ENCODE measurements around the gene CAMK1D.

CAMK1D gene

DNA sequence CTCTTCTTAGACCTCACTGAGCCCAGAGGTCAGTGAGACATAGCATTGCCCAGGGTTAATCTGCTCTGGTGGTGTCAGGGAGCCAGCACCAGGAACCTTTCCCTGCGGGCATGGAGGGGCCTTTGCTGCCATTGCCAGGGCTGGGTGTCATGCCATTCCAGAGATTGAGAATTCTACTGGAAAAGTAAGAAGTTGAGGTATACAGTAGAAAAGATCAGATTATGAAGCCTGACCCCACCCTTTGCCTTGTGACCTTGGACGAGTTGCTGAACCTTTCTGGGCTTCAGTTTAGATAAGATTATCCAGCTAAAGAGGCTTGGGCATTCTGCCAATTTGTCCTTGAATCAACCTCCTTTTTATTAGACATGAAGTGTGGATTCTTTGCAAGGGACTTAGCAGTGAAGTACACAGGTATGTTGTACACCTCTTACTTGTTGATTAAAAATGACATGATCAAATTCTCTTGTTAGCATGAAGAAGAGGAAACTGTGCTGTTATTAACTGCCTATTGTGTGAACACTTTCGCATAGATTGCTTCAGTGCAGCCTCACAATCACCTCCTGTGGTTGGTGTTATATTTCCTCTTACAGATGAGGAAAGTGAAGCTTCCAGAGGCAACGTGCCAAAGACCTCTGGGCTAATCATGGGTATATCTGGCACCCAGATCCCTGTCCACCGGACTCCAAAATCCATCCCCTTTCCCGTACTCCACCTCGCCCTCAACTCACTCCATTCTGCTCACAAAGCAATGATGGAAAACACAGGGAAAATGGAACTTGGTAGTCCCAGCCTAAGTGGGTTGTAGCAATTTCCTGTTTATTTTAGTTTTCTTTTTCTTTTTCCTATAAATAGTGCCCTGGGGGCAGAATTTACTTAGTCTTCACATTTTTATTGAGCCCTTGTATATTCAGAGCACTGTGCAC lies 151.3 kb downstream of the CAMK1D start:
- no peak for DNase-seq

DNA sequence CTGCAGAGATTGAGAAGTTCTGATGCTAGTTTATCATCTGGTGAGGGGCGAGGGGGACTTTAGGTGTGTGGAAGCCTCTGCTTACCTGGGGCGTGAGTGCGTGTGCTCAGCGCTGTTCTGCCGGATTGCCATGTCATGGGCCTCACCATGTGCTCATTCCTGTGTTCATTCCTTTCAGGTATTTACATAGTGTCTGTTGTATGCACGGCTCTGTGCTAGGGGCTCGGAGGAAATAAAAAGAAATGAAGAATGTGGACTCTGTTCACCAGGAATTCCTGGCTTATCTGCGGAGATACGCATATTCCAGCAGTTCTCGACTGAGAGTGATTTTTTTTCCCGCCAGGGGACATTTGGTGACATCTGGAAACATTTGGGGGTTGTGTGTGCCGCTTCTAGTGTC lies 152.0 kb downstream of the CAMK1D start:
- DNase-seq, result no peak

DNA sequence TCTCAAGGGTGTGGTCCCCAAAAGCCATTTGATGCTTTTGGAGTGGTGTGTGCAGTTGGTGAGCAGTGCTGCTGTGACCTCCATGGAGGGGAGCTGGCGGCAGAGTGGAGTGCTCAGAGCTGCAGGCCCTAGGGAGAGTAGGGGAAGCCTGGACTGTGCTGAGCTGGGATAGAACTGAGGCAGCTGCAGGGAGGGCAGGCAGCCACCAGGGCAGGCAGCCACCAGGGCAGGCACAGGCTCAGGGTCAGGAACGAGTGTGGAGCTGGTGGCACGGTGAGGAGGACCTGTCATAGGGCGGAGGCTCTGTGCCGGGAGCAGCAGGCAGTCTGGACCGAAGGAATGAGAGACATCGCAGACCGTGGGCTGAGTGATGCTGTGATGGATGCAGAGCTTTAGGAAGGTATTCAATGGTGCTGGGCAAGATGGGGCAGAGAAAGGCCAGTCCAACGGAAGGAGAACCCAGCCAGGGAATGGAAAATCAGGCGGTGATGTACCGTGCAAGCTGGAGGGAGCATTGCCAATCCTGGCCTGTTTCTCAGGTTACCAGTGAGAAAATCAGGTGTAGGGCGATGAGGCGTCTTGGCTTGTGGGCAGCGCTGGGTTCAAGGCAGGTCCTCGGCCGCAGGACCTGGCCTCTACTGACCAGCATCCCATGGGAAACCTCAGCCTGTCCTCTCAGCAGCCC lies 152.6 kb downstream of the CAMK1D start:
- no peak for DNase-seq

DNA sequence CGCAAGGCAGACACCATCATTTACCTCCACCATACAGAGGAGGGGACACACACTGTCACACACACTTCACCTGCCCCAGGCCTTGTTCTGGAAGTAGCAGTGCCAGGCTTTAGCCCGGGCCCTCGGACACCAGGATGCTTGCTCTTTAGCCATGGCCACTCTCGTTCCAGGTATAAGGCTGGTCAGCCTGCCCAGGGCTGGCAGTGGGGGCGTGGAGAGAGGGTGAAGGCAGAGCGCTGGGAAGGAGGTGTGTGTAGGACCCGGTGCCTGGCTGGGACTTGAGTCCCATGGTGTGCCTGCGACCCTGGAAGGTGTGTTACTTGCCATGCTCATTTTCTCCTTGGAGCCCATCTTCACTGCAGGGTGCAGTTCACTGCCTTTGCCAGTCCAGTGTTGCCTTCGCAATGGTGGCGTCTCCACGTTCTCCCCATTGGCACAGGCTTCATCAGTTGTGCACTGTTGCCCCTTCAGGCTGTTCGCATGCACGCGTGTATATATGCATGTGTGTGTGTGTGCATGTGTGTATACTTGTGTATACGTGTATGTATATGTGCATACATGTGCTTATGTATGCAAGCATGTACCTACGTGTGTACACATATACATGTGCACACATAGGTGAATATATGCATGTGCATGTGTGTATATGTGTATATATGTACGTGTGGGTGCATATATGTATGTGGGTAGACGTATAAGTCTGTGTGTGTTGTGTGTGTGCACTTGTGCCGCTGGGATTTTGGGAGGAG lies 153.4 kb downstream of the CAMK1D start:
- DNase-seq, result no peak

DNA sequence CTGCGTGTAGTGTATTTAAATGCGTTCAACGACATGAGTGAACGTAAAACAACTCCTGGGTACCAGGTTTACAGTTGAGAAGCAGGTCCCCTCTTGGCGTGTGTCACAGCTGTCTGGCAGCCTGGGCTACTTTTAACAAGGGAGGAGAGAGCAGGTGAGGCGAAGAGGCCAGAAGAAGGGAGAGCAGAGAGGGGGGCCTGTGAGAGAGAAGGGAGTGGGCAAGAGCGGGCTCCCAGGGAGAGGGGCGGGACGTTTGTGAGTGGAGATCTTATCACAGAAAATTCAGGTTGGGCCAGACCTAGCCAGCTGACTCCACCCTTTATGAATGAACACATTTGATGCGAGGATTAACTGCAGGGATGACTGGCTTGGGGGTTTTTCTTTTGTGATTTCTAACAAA lies 154.0 kb downstream of the CAMK1D start:
- no peak for DNase-seq

DNA sequence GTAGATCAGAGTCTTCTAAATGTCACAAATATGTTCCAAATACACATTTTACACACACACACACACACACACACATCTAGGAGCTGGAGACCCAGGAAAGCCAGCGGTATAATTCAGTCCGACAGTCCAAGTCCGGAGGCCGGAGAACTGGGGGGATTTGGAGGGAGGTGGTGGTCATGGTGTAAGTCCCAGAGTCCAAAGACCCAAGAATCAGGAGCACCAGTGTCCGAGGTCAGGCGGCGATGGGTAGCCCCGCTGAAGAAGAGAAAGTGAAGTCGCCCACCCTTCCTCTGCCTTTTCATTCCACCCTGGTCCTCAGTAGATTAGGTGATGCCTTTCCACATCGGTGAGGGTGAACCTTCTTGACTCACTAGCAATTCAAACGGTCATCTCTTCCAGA lies 154.8 kb downstream of the CAMK1D start:
- no peak for DNase-seq

DNA sequence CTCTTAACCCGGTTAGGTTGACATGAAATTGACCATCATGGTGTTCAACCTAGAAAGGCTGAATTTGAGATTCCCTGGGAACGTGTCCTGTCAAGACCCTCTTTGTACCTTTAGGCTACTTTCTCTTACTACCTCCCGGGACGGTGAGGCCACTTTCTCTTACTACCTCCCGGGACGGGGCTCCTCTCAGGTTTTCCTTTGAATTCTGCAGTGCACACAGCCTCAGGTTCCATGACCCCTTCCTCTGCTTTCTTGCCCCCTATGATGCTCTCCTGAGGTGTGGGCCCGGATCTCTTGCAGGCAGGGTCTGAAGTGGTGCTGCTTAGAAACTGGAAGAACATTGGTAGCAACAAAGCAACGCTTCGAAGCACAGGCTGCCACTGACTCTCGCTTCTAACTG lies 155.3 kb downstream of the CAMK1D start:
- DNase-seq, result no peak

DNA sequence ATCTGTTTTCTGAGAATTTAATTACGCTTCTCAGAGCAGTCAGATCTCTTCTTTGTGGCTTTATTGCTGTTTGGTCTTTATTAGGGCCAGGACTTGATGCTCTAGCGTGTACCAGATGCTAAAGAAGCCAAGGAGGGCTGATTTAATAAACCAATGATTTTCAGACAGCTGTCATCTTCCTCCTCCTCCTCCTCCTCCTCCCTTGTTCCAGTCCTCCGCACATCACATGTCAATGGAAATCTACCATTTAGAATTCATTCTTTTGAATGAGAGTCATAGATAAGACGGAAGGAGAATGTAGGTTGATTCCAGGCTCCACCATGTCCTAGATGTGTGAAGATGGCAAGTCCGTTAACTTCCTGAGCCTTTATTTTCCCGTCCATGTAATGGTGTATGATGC lies 156.3 kb downstream of the CAMK1D start:
- no peak for DNase-seq

DNA sequence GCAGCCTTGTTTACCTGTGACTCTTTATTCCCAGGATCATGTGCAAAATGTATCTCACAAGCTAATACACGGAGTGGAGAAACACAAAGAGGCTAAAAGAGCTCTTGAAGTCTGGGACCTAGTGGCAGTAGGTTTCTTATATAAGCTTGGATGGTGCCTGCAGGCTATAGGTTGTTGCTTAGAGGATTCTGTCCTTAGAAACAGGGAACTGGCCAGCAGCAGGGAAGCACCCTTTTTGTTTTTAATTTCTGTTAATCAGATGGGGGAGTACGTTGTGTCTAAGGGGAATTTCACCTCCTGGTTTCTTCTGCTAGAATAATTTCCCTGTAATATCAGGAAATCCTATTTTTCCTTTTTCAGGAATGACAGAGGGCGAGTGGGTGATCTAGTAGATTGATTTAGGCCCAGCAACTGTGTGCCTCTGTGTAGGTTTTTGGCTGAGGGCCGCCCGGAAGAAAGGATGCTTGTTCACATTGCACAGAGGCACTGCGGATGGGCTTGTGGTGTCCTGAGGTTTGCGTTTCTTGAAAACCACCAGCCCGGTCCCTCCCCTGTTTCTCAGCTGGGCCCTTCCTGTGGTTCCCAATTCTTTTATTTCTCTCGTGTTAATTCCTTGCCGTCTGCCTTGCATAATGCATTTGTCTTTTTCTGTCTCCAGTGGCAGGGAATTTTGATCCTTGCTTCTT lies 158.0 kb downstream of the CAMK1D start:
- DNase-seq, result no peak

DNA sequence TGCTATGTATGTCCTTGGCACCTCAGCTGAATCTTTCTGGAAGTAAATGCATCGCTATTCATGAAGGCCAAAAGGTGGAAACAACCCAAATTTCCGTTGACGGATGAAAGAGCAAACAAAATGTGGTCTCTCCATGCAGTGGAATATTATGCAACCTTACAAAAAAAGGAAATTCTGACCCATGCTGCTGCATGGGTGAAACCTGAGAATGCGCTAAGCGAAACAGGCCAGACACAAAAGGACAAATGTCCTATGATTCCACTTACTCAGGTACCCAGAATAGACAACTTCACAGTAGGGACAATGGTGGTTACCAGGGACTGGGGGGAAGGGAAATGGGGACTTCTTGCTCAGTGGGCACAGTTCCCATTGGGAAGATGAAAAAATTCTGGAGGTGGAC lies 158.8 kb downstream of the CAMK1D start:
- no peak for DNase-seq

DNA sequence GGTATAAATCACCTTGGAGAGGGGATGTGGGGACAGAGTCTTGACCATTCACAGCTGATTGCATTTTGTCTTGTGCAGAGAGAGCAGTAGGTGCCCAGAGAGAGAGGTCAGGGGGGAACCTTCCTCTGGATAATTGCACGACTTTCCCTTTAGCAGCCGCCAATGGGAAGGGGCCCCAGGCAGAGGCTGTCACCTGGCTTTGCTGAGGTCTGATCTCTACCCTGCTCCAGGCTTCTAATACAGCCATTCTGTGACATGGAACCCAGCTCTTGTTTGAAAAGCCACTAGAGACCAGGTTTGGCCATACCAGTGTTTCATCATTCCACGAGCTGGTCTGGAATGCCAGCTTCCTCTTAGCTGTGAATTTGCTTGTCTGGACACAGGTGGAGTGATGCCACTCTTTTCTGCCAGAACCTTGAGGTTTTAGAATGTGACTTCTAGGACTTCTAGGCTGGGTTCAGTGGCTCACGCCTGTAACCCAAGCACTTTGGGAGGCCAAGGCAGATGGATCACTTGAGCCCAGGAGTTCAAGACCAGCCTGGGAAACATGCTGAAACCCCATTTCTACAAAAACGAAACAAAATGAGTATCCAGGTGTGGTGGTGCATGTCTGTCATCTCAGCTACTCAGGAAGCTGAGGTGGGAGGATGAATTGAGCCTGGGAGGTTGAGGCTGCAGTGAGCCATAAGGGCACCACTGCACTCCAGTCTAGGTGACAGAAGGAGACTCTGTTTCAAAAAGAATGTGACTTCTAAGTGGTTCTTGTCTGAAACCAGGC lies 159.9 kb downstream of the CAMK1D start:
- DNase-seq, result no peak

DNA sequence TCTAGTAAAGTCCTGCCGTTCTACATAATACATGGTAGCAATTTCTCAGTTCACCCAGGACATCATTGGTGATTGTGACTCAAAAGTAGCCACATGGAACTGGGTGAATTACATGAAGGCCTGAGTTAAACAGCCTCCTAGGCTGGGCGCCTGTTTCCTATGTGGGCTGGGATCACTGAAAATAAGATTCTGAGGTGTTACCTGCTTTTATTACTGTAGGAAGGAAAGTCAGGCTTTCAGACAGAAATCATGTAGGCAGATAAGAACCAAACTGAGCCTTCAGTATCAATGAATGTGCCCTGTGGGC lies 160.4 kb downstream of the CAMK1D start:
- no peak for DNase-seq

DNA sequence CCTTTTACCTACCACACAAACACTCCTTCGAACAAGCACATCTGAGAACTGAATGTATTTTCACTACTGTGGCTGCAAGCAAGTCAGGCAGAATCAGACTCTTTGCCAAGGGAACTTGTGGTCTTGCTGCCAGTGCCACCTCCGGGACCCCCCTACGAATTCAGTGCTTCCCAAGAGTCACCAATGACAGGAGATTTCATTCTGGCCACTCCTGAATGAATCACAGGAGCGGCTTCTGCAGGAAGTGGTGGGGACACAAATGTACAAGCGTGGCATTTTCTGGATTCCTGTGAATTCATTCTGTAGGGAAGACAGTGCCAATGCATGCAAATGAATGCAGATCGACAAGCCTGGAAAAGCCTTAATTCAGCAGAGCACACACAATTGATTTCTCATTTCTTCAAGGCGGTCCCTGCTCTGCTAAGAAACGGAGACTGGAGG lies 161.2 kb downstream of the CAMK1D start:
- no peak for DNase-seq

DNA sequence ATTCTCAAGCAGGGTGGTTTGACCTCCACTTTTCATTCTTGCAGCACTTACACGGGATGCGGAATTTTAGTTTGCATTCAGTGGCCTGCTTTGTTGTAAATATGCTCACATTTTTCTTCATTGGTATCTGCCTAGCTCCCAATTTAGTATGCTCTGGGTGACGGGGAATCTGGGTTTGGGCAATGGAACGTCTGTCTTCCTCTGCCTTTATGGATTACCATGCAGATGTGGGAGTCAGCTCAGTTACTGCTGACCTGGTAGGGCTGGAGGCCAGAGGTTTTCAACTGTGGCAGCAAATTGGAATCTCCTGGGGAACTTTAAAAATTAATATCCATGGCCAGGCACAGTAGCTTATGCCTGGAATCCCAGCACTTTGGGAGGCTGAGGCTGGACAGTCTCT lies 161.6 kb downstream of the CAMK1D start:
- no peak for DNase-seq

DNA sequence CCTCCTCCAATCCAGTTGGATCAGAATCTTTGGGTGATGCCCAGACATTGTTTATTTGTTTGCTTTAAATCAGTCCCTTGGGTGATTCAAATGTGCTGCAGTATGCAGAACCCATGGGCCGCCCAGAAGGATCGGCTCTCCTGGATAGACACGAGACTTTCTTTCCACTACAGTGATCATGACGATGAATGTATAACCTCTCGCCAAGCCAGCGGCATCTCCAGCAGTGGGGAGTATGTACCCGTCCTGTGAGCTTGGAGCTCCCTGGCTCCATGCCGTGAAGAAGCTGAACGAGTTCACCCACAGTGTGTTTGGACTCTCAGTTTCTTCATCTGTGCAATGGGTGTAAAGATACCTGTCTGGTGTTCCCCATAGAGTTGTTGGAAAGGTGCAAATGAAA lies 162.3 kb downstream of the CAMK1D start:
- DNase-seq, result no peak

DNA sequence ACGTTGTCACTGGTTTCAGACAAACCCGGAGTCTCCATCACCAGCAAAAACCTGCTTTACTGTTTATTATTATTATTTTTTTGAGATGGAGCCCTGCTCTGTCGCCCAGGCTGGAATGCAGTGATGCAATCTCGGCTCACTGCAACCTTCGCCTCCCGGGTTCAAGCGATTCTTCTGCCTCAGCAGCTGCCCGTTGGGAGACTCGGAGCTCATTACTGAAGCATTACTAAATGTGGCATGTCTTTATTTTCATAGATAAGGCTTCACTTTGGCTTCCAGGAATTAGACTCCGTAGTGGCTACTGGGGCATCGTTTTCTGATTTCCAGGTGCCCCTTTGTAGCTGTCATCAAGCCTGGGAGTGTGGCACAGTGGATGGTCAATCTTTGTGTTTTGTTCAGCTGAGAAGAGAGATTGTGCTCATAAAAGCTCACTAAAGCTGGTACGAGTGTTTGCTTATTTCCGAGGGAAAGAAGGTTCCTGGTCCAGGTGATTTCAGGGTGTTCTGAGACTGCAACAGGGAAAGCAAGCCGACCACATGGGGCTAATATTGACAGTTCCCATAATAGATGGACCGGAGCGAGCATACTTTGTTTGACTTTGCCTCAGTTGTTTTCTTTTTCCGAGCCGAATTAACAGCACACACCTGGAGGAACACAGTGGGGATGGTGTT lies 163.1 kb downstream of the CAMK1D start:
- no peak for DNase-seq

DNA sequence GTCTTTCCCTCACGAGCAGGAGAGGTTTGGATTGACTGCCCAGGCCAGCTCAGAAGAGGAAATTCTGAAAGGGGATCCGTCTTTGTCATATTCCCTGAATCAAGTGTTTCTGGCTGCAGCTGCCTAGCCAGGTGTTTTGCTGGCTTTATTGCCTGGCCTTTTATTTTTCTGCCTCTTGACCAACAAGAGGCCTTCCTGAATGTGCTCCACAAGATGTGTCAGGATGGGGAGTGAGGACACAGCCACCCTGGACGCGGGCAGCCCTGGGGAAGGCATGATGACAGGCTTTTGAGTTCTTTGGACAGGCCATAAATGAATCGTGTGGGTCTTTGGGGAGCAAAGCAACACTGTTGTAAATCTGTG lies 163.6 kb downstream of the CAMK1D start:
- no peak for DNase-seq

DNA sequence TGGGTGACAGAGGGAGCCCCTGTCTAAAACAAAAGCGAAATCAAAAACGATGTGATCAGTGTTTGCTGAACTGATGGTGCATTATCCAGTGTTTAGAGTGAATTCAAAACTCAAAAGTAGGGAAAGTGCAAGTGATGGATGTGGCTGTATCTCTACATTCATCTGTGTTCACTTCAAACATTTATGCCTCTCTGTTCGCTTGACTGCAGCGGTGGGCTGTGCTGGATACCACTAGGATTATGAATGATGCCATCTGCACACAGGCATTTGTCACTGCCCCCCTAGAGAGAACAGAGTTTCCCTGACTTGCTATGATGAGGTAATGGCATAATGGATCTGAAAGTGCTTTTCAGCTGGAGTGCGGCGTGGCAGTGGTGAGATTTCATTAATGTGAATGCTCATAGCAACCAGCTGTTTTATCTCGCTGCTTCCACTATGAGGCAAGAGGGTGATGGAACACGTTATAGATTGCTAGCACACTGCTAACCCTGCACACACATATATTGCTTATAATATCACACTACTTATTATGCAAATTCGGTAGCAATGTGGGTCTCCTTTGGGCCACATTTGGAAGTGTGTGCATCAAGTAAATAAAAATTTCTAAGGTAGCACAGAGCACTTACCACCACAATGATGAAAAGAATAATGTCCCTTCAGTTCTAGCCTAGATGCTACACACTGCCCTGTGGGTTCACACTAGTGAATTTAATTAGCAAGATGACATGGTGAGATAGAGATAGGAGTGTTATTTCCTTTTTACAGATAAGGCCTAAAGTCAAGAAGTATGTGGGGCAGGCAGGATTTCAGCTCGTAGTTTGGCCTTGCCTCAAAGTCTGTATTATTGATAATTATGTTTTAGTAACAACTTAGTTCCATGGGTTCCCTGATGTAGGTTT lies 164.7 kb downstream of the CAMK1D start:
- no peak for DNase-seq

DNA sequence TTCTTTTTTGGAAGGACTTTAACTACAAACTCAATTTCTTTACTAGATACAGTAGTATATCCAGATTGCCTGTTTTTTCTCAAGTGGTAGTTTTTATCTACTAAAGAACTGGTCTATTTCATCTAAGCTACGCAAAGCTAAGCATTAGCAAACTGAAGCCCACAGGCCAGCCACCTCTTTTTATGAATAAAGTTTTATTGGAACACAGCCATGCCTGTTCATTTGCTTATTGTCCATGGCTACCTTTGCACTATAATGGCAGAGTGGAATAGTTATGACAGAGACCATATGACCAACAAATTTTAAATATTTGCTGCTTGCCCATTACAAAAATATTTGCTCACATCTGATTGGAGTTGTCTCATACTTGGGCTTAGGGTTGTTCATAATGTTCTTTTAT lies 168.7 kb downstream of the CAMK1D start:
- DNase-seq, result no peak

DNA sequence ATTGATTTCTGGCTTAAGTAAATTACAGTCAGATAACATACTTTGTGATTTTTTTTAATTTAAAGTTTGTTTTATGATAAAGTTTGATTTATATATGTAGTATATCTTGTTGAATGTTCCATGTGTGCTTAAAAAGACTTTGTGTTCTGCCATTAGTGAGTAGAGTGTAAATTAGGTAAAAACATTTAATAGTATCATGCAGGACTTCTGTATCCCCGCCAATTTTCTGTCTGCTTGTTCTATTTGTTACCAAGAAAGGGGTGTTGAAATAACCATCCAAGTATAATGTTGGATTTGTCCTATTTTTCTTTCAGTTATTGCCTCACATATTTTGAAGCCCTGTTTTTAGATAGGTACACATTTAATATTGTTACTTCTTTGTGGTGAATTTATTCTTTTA lies 172.1 kb downstream of the CAMK1D start:
- DNase-seq, result no peak

DNA sequence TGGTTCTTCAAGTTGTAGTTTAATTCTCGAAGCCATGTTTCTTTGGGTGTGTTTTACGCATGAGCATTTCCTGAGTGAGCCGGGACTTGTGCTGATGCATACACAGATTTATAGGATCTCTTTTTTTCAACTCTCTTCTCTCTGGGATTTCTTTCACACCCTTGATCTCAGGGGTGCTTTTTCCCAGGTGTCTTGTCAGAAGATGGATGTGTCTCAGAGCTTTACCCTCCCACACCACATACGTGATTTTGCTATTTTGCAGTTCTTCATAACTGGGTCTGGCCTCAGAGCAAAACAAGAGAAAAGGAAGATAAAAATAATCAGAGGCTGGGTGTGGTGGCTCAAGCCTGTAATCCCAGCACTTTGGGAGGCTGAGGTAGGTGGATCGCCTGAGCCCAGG lies 177.0 kb downstream of the CAMK1D start:
- no peak for DNase-seq

Data from NCI-H1048 (cell line).